GM18505 (cell line): ENCODE data around the gene IL2RG.

Experiments
- ATAC-seq: cut with Tn5 transposase; IDR thresholded peaks from one replicate; pipeline ENCODE4 v1.9.1; 2021; ENCODE audit not compliant: unreplicated experiment
- POLR2A ChIP-seq: IDR thresholded peaks from 4 replicates; pipeline ENCODE4 v1.6.1; 2011; ENCODE audit warnings: borderline replicate concordance; ENCODE audit not compliant: insufficient read depth, insufficient read length; ENCODE audit errors: extremely low read depth

Gene IL2RG

GRCh38 chrX:71111141-71111843 lies at the start of gene IL2RG:
Gene IL2RG, minus strand, starts transcription at chrX:71111577. Its CDS starts 38 bp downstream, at chrX:71111539.
- ATAC-seq = peak; percentile 90
- TF ChIP-seq POLR2A = peak; percentile 89

DNA sequence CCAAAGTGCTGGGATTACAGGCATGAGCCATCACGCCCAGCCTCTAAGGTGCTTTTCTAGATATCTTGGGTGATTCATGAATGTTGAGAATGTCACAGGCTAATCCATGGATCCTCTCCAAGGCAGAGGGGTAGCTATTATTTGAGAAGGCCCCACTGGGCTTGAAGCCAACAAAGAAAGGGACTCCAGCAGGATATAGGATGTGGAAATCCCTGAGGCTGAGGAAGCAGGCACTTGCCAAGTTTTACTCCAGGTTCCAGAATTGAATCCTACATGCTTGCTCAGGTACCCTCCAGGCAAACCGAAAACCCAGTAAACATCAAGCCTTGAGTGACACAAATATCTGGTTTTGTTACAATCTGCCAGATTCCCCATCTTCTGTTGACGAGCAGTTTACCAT lies 49.1 kb upstream of the IL2RG start:
- no peak for TF ChIP-seq POLR2A
- no peak for ATAC-seq

DNA sequence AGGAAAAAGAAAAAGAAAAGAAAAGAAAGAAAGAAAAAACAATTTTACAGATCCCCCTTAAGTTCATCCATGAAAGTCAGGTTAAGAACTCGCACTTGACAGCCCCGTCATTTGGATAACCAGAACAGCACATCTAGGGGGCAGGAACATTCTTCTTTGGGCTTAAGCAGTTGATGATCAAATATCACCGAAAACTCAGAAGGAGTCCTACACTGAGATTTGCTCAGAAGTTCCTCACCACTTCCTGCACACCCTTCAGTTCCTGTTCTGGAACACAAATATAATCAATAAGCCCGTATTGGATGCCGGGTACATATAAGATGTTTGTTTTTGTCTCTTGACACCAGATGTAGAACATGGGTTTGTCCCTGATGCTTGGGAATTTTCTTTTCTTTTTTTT lies 48.0 kb upstream of the IL2RG start:
- TF ChIP-seq POLR2A = no peak
- no peak for ATAC-seq

- no peak for TF ChIP-seq POLR2A
- no peak for ATAC-seq
These were observed 47.2 kb upstream of the IL2RG start for GRCh38 chrX:71158603-71159002.

DNA sequence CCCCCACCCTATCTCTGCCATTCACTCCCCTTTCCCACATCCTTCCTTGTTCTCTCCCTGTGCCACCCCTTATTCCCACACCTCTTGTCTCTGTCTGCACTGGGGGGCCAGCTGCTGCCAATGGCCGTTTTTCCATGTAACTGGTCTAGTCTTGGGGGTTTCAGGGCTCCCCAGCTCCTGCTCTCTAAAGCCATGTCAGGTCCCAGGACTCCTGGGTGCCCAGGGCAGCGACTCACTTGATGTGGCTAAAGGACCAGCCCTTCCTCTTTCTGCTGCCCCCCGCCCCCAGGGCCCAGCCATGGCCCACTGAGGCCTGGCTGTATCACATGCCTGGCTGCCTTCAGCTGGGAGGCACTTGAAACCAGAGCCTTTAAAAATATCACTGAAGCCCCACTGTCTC lies 43.3 kb upstream of the IL2RG start:
- ATAC-seq = no peak
- no peak for TF ChIP-seq POLR2A

GRCh38 chrX:71154196-71154595 lies 42.8 kb upstream of the IL2RG start:
- no peak for TF ChIP-seq POLR2A
- no peak for ATAC-seq

DNA sequence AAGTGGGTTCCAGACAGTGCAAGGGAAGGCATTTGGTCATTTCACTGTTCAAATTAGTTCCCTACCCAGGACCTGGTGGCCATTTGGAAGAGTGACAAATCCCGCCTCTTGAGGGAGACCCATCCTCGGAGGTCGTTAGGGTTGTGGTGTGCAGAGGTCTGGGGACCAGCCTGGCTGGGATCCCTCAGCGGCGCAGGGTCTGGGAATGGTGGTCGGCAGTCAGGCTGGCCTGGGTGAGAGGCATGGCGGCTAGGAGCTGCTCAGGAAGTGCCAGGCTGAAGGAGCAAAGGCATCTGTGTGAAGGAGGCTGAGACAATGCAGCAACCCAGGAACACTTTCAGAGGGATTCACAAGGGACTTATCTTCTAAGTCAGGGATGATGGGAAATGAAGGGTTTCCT lies 40.0 kb upstream of the IL2RG start:
- no peak for ATAC-seq
- TF ChIP-seq POLR2A = no peak

- no peak for ATAC-seq
- TF ChIP-seq POLR2A = no peak
These were observed 36.9 kb upstream of the IL2RG start for GRCh38 chrX:71148278-71148663.

DNA sequence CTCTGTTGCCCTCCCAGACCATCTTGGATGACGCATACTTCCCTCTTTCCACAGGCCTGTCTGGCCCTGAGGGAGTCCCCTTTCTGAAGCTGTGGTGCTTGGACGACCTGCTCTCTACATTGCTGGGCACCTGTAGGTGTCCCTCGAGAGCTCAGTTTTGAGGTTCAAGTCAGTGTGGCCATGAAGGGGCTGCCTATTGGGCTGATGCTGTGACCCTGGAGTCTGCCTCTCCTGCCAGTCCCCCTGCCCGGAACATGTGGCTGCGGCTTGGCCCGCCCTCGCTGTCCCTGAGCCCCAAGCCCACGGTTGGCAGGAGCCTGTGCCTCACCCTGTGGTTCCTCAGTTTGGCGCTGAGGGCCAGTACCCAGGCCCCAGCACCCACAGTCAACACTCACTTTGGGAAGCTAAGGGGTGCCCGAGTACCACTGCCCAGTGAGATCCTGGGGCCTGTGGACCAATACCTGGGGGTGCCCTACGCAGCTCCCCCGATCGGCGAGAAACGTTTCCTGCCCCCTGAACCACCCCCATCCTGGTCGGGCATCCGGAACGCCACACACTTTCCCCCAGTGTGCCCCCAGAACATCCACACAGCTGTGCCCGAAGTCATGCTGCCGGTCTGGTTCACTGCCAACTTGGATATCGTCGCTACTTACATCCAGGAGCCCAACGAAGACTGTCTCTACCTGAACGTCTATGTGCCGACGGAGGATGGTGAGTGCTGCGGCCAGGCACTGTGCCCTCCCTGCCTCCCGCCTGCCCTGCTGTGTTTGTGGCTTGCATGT lies 36.3 kb upstream of the IL2RG start:
- no peak for ATAC-seq
- no peak for TF ChIP-seq POLR2A

DNA sequence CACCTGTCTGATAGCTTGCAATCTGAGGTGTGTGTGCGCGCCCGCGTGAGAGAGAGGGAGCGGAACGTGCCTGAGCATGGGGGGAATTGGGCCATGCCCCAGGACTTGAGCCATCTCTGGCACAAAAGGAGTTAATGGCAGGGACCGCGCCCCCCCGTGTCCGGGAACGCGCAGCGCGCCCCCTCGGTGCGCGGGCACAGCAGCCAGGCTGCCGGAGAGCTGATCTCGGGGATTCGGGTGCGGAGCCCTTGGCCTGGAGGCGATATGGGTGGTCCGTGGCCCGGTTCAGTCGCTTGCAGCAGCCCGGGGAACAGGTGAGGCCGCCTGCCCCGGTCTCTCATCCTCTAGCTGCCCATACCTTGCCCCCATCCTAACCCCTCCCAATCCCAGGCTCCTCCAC lies 33.3 kb upstream of the IL2RG start, which contains the start of gene NLGN3:
Gene NLGN3 (plus strand): TSS at position 191 of the 400 bp plus-strand sequence. CDS start 2,909 bp downstream, outside the sequence.
- no peak for ATAC-seq
- no peak for TF ChIP-seq POLR2A

- no peak for TF ChIP-seq POLR2A
- ATAC-seq = no peak
These were observed 32.1 kb upstream of the IL2RG start for GRCh38 chrX:71143508-71143907.

DNA sequence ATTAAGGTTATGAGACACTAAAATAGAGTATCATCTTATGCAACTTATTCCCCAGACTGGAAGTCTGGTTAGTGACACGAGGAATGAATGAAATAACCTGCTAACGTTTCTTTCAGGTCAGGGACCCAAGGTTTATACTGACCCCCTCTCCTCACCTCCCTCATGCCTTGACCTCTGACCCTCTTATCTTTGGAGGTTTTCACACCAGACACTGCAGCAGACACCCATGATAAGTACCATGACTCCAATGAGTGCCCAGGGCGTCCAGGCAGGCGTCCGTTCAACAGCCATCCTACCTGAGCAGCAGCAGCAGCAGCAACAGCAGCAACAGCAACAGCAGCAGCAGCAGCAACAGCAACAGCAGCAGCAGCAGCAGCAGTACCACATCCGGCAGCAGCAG lies 29.1 kb upstream of the IL2RG start:
- TF ChIP-seq POLR2A = no peak
- no peak for ATAC-seq

DNA sequence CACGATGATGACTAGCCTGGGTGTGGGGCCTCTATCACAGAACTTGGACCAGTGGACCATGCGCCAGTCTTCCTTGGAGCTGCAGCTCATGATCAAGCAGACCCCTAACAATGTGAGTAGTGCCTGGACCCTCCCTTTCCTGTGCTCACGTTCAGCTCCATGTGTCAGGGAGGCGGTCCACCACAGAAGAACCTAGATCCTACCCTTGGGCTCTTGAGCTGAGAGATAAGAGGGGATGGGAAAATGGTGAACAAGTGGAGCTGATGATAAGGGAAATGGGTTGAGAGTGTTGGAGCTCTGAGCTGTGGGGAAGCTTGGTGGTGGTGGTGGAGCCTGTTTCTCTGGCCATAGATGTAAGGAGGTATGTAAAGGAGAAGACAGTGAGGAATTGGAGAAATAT lies 20.1 kb upstream of the IL2RG start:
- no peak for ATAC-seq
- no peak for TF ChIP-seq POLR2A
